Suppressor macrophage (primary cell): Measurements from ENCODE around the gene VOPP1.
"Not testable (repeated sequence)": the region's sequence is repeated elsewhere in the genome, so short reads cannot be mapped to it uniquely, and the experiment has no call there.

Source experiments
- DNase-seq, 4 experiments: peaks; one replicate each; pipeline ENCODE4 v3.0.0-alpha.2; 2020 to 2022

Gene VOPP1

GRCh38 chr7:55486991-55487390 is 85.3 kb downstream of the VOPP1 start:
- DNase-seq = no peak

- no peak for DNase-seq
Observed at GRCh38 chr7:55486192-55486590, 86.1 kb downstream of the VOPP1 start.

GRCh38 chr7:55485501-55486191 is 86.7 kb downstream of the VOPP1 start:
- no peak for DNase-seq

GRCh38 chr7:55484834-55485233 is 87.5 kb downstream of the VOPP1 start:
- no peak for DNase-seq

- no peak for DNase-seq
Observed at GRCh38 chr7:55484241-55484640, 88.1 kb downstream of the VOPP1 start.

GRCh38 chr7:55483046-55483445 is 89.3 kb downstream of the VOPP1 start:
- DNase-seq = no peak

- DNase-seq = no peak
Observed at GRCh38 chr7:55481155-55481554, 91.1 kb downstream of the VOPP1 start.

- DNase-seq = peak in 1 of 4 experiments; percentile 2
Observed at GRCh38 chr7:55478700-55479099, 93.6 kb downstream of the VOPP1 start.

- no peak for DNase-seq
Observed at GRCh38 chr7:55477781-55478374, 94.4 kb downstream of the VOPP1 start.

GRCh38 chr7:55476852-55477780 is 95.2 kb downstream of the VOPP1 start:
- DNase-seq = no peak

- DNase-seq = no peak
Observed at GRCh38 chr7:55475855-55476803, 96.2 kb downstream of the VOPP1 start.

- DNase-seq = no peak
Observed at GRCh38 chr7:55474944-55475854, 97.1 kb downstream of the VOPP1 start.

- DNase-seq = no peak
Observed at GRCh38 chr7:55473932-55474331, 98.4 kb downstream of the VOPP1 start.

GRCh38 chr7:55472928-55473725 is 99.2 kb downstream of the VOPP1 start:
- no peak for DNase-seq

GRCh38 chr7:55472406-55472805 is 99.9 kb downstream of the VOPP1 start:
- DNase-seq = not testable (repeated sequence)

GRCh38 chr7:55471594-55471993 is 100.7 kb downstream of the VOPP1 start:
- DNase-seq = not testable (repeated sequence)

GRCh38 chr7:55470261-55470660 is 102.0 kb downstream of the VOPP1 start:
- DNase-seq = no peak

GRCh38 chr7:55469721-55470120 is 102.6 kb downstream of the VOPP1 start:
- no peak for DNase-seq

GRCh38 chr7:55469271-55469681 is 103.0 kb downstream of the VOPP1 start:
- DNase-seq = no peak

- no peak for DNase-seq
Observed at GRCh38 chr7:55468495-55468894, 103.8 kb downstream of the VOPP1 start.
